ENCODE results near the gene TNP2.

TNP2 gene

GRCh38 chr16:11242658-11243057 lies 26.5 kb downstream of the TNP2 start:
- TF ChIP-seq CTCF (IDR thresholded peaks at IDR 0.05; ENCODE audit: low read depth, low read length): no peak
- no peak overlapping the region for H3K4me3 ChIP-seq (replicated peaks in 1 of 2; ENCODE audit: low read depth in 2 of 2, low read length in 2 of 2)
- no peak for DNase-seq (ENCODE audit: low read depth in 2 of 2)

- no peak overlapping the region for H3K4me3 ChIP-seq (replicated peaks in 1 of 2; ENCODE audit: low read depth in 2 of 2, low read length in 2 of 2)
- DNase-seq (ENCODE audit: low read depth in 2 of 2): no peak
- no peak for TF ChIP-seq CTCF (IDR thresholded peaks at IDR 0.05; ENCODE audit: low read depth, low read length)
Observed at GRCh38 chr16:11241480-11242204, 27.5 kb downstream of the TNP2 start.

- TF ChIP-seq CTCF (IDR thresholded peaks at IDR 0.05; ENCODE audit: low read depth, low read length): no peak
- H3K4me3 ChIP-seq (replicated peaks in 1 of 2; ENCODE audit: low read depth in 2 of 2, low read length in 2 of 2): no peak overlapping the region
- no peak for DNase-seq (ENCODE audit: low read depth in 2 of 2)
Observed at GRCh38 chr16:11240636-11241473, 28.3 kb downstream of the TNP2 start.

- no peak overlapping the region for H3K4me3 ChIP-seq (replicated peaks in 1 of 2; ENCODE audit: low read depth in 2 of 2, low read length in 2 of 2)
- no peak for TF ChIP-seq CTCF (IDR thresholded peaks at IDR 0.05; ENCODE audit: low read depth, low read length)
- DNase-seq (ENCODE audit: low read depth in 2 of 2): no peak
Observed at GRCh38 chr16:11239644-11240632, 29.2 kb downstream of the TNP2 start.

GRCh38 chr16:11238272-11239202 lies 30.6 kb downstream of the TNP2 start:
- DNase-seq (ENCODE audit: low read depth in 2 of 2): no peak
- TF ChIP-seq CTCF (IDR thresholded peaks at IDR 0.05; ENCODE audit: low read depth, low read length): no peak
- no peak overlapping the region for H3K4me3 ChIP-seq (replicated peaks in 1 of 2; ENCODE audit: low read depth in 2 of 2, low read length in 2 of 2)

Measured in cardiac fibroblast (primary cell).